NCI-H1105 (cell line): ENCODE results near the gene VAMP5.
"Not testable (repeated sequence)": the region's sequence is repeated elsewhere in the genome, so short reads cannot be mapped to it uniquely, and the experiment has no call there.

Source experiments
- DNase-seq: peaks from one replicate; lab custom pipeline; 2025; lab: John Stamatoyannopoulos, UW

VAMP5 gene

DNA sequence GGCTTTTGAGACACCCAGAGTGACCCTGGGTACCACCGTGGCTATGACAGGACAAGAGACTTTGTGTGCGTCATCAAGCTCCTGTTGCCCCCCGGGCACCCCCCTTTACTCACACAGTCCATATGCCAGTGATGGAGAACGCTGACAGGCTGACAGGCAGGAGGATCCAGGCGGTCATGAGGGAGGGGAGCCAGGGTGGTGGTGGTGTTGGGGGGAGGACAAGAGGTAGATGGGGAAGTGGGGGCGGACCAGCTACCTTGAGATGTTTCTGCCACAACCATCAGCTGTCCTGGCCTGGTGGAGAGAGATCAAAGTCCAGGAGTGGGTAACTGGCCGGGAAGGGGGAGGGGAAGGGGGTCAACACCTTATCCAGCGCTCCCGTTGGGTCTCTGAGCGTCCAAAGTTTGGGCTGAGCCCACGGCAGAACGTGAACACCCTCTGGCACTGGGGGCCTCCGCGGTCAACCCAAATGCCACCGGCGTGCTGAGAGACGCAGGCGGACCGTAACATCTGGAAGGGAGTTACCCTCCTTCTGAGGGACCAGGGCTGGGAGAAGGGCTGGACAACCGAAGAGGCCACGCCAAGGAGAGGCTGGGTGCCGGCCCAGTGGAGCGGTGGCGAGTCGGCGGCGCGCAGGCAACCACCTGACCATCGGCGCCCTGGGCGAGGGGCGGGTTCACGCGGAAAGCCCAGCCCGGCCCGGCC lies 17.7 kb downstream of the VAMP5 start:
- no peak for DNase-seq

- DNase-seq = peak; percentile 83
These were observed 18.4 kb downstream of the VAMP5 start, which contains the start of gene TMEM150A for GRCh38 chr2:85602476-85603234. Gene TMEM150A, minus strand, starts transcription at chr2:85602698. Its CDS starts 750 bp downstream, at chr2:85601948.

DNA sequence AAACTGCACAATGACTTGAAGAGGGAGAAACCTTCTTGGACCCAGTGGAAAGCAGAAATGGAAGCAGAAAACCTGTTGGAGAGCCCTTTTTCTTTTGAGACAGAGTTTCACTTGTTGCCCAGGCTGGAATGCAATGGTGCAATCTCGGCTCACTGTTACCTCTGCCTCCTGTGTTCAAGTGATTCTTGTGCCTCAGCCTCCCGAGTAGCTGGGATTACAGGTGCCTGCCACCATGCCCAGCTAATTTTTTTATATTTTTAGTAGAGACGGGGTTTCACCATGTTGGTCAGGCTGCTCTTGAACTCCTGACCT lies 19.9 kb downstream of the VAMP5 start:
- not testable (repeated sequence) for DNase-seq

DNA sequence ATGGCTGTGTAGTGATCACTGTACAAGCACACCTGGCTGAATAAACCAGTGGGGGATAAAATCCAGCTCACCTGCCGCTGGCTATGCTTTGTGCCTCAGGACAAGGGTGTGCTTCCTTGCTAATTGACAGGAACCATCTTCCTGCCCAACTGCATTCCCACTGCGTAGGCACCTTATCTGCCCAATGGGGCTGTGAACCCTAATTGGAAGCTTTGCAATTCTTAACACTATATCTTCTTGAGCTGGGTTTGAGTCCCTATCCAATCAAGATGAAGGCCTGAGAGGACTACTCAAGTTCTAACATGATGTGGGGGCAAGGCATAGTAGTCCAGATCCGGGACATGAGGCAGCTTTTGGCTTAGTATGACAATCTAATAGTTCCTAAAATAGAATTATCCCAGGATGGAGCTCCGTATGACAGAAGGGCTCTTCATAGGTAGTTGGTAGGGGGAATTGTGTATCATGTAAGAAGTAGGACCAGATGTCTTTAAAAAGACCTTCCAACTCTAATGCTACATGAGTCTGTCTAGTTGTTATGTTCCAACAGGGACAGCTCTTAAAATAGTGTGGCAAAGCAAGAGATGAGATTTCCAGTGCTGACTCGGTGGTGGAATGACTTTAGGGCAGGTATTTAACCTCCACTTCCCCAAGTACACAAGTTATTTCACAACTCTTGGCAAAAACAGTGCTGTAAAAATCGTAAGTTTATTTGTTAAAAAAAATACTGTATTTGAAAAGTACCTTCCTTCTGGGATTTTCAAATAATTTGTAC lies 20.5 kb downstream of the VAMP5 start:
- no peak for DNase-seq

DNA sequence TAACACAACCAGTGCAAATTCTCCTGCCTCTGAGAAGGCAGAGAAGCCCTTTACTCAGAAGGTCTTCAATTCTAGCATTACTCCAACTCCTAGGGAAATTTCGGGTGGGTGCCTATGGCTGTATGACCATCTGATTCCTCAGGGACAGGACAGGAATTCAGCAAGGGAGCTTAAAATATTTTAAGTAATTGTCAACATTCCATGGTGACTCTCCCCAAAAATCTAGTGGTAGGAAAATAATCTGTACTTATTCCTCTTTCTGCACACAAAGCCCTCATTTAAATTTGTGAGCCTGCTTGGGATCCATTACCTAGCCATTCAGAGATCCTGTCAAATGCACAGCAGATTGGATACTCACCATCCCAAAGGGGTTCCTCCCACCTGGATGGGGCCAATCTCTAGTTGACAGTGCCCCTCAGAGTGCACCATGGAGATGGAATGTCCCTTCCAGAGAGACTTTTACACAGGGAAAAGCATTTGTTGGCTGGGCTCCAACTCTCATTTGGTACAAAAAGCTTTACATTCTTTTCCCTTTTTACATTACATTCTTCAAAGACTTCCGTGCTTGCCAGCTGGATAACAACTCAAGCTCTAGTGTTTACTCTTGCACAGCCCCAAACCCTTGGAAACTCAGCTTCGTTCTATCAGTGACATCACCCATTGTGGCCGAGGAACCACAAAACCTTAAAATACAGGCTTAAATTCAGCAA lies 21.3 kb downstream of the VAMP5 start:
- DNase-seq = peak; percentile 11

- no peak for DNase-seq
These were observed 21.9 kb downstream of the VAMP5 start for GRCh38 chr2:85606116-85606455.

GRCh38 chr2:85607268-85608215 lies 23.3 kb downstream of the VAMP5 start:
- no peak for DNase-seq

GRCh38 chr2:85611217-85611704 lies 27.0 kb downstream of the VAMP5 start:
- no peak for DNase-seq

GRCh38 chr2:85611705-85612587 lies 27.7 kb downstream of the VAMP5 start, which contains the start of gene C2orf68:
Gene C2orf68, minus strand, starts transcription at chr2:85612066. Its CDS starts 82 bp downstream, at chr2:85611984.
- peak; percentile 87 for DNase-seq

GRCh38 chr2:85613717-85614515 lies 29.7 kb downstream of the VAMP5 start:
- DNase-seq = no peak

DNA sequence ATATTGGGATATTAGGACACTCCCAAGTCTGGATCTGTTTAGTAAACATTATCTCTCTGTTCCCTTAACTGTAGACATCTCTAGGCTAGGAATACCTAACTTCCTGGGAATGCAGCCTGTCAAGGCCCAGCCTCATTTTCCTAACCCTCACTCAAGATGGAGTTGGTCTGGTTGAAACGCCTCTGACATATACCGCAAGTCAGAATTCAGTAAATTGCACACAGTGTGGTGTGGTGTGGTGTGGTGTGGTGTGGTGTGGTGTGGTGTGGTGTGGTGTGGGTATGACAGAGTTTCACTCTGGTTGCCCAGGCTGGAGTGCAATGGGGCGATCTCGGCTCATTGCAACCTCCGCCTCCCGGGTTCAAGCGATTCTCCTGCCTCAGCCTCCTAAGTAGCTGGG lies 30.5 kb downstream of the VAMP5 start:
- DNase-seq = not testable (repeated sequence)

GRCh38 chr2:85615413-85615728 lies 31.1 kb downstream of the VAMP5 start:
- DNase-seq = no peak

GRCh38 chr2:85617723-85618122 lies 33.5 kb downstream of the VAMP5 start:
- DNase-seq = not testable (repeated sequence)

- no peak for DNase-seq
These were observed 35.4 kb downstream of the VAMP5 start for GRCh38 chr2:85619617-85620016.

DNA sequence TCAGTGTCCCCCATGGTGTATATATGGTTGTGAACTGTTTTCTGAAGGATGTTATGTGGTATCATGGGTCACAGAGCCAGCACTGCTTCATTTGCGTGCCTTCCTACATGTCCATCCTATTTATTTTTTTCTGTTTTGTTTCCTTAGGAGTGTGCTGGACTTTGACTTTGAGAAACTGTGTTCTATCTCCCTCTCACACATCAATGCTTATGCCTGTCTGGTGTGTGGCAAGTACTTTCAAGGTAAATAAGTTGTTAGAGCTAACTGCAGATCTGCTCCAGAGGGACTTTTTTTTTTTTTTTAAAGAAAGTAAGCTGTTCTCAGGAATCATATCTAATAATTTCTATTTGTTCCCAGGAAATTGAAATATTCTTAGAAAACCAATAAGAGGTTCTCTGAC lies 37.1 kb downstream of the VAMP5 start:
- DNase-seq = no peak

DNA sequence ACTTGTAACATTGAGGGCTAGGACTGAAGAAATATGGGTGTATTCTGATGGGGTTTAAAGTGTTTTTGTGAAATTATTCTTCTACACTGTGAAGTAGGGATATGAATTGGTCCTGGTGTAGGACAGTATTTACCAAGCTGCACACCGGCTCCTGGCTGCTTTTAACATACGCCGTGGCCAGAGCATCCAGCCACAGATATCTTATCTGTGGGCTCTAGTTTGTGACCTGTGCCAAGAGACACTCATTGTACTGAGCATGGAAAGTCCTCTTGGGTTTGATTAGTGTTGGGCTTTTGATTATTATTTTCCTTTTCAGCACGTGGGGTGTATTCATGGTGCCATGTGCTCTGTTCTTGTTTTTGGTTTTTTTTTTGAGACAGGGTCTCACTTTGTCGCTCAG lies 39.8 kb downstream of the VAMP5 start:
- no peak for DNase-seq

- DNase-seq = no peak
These were observed 44.4 kb downstream of the VAMP5 start for GRCh38 chr2:85628658-85629057.

DNA sequence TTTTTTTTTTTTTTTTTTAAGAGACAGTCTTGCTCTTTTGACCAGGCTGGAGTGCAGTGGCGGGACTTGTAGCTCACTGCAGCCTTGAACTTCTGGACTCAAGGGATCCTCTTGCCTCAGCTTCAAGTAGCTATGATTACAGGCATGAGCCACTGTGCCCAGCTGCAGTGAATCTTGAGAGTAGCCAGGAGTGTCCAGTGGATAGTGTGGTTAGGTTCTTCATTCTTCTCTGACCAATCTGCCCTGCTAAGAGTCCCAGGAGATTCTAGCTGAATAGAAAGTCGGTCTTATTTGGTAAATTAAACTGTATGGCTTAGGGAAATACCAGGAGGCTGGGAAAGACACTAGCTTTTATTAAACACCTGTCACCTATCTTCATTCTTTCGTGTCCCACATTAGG lies 47.1 kb downstream of the VAMP5 start:
- no peak for DNase-seq

DNA sequence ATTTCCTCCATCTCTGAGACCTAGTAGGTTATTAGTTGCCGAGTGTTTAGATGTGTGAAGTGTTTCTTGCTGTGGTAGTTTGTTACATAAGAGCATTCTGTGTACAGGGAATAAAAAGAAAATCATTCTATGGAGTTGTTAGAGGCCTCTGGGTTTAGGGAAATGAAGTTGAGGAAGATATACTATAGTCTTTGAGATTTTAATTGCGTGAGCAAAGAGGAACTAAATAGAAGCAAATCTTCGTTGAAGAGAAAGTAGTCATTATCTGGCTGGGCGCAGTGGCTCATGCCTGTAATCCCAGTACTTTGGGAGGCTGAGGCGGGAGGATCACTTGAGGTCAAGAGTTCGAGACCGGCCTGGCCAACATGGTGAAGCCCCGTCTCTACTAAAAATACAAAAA lies 50.8 kb downstream of the VAMP5 start:
- no peak for DNase-seq
